NCI-H2227 (cell line): ENCODE results near the gene ALG9.

ENCODE experiments used
- DNase-seq: peaks from one replicate; lab custom pipeline; 2025; ENCODE audit not compliant: unreplicated experiment; lab: John Stamatoyannopoulos, UW

The ALG9 gene

DNA sequence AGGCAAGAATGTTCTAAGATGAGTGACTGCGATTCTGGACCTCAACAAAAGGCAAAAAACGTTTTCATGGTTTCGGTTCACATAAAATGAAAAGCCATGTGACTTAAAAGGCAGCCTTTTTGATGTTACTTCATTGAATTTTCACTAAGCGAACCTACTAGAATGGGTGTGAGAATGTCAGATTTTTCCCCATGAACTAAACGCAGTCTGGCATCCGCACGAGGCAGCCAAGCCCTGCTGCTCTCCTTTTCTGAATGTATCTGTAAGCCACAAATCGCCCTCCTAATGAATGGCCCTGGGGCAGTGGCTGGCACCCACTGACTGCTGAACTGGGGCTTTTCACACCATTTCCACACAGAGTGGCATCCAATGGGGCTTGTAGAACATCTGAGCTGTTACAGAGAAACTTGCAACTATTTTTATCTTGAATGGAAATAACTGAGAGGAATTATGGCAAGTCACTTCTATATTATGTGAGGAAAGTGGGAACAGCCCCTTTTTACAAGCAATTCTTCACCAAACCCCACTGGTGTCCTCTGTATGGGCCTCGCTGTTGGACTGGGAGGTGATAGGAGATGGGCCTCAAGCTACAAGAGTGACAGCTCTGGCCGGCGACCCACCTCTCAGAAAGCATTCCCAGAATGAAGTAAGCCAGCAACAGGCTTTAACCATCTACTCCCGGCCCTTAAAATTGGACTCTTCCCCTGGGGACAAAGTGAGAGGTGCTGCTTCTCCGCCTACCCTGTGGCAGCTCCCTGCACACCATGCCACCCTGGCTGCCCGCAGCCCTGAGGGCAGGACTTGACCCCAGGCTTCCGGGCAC is 134.5 kb downstream of the ALG9 start:
- no peak for DNase-seq
